Measurements from ENCODE around the gene GOLT1A.

Gene GOLT1A

DNA sequence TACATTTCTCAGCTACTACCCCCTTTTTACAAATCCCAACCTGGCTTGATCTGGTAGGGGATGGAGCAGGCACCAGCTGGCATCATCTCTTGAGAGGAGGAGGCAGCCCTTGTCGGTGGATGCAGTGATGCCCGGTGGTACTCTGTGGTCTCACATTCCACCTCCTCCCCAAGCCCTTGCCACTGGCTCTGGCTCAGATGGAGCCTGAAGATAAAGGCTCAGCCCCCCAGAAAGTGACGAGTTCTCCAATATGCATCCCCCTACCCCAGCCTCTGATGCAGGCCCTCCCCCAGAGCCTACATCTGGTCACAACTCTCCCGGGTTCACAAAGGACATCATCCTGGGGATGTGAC lies 3.8 kb upstream of the GOLT1A start:
- DNase-seq (ENCODE audit: low read depth): no peak

DNA sequence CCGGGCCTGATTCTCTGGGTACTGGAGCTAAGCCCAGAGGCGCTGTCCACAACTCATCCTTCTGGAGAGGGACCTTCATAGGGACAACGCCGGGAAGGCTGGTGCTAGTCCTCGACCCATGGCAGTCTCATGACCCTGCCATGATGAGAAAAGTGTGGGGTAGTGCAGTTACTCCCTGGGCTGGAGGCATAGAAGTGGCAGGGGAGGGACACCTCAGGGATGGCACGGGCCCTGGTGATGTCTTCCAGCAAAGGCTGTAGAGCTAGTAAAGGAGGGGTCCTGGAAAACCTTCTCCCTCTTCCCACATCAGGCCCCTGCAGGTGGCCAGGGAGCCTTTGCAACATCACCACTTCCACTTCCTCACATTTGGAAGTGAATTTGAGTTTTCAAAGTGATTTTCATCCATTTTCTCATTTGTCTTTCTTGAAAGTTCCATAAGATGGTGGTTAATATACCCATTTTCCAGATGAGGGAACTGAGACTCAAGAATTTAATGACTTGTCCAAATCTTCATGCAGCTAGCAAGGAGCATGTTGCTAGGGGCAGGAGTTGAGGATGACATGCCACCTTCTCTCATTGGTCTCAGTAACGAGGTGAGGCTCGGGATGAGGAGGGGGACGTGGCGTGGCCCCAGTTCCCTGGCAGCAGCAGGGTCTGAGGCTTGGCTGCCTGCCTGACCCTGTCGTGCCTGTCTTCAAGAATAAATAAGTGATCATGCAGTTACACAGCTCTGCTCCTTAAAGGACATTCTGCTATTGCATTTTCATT lies 3.3 kb upstream of the GOLT1A start:
- DNase-seq (ENCODE audit: low read depth): no peak

DNA sequence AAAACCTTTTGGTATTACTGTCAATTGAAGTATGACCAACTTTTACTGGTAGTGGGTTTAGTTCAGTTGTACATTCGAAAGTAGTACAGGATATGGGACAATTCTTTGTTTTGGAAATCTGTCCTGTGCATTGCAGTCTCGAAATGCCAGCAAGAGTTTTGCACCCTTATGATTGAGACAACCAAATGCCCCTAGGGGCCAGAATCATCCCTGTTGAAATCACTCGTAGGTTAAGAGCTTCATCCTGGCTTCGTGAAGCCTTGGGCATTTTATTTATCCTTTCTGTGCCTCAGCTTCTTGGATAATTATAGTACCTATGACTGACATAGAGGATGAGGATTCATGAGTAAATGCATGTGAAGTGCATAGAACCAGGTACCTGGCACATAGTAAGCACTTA lies 2.4 kb upstream of the GOLT1A start:
- no peak for DNase-seq (ENCODE audit: low read depth)

DNA sequence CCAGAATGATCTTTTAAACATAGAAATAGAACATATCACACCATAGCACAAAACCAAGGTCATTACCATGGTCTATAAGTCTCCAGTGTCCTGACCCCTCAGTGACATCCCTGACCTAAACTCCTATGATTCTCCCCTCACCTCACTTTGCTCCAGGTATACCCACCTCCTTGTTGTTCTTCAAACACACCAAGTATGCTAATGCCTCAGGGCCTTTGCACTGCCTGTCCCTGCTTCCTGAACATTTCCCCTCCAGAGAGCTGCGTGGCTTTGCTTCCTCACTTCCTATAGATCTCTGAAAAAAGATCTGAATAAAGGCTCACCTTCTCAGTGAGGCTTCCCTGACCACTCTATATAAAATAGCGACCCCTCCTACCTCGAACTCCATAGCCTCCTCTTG lies 1.1 kb downstream of the GOLT1A start:
- no peak for DNase-seq (ENCODE audit: low read depth)

DNA sequence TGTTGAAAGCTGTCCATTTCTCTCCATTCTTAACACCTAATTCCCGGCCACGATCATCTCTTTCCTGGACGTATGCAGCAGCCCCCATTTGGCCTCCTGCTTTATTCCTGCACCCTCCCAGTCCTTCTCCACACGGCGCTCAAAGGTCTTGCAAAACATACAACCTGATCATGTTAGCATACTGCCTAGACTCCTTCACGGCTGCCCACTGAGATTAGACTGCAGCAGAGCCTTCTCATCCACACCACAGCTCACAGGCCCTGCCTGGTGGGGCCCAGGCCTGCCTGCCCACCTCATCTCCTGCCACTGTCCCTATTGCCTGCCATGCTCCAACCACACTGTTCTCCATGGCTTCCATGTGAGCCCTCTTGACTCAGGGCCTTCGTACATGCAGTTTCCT lies 2.7 kb downstream of the GOLT1A start:
- DNase-seq (ENCODE audit: low read depth): no peak

DNA sequence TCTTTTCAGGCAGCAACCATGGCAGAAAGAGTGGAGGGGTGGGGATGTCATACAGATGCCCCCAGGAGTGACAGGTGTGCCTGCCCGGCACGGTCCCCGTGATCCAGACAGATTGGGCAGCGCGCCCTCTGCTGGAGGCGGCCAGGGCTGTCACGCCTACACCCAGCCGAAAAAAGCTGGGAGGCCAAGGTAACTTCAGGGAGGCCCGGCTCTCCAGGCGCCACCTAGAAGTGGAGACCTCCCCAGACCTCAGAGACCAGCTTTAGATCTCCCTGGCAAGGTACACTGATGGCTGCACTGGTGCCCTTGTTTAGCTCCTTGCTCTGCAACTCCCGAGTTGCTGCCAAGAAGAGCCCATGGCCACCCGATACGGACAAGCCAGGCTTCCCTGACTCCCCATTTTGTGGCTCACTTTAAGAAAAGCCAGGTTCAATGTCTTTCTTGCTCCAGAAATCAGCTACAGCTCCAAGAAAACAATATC lies 6.6 kb downstream of the GOLT1A start:
- peak; percentile 73 for DNase-seq (ENCODE audit: low read depth)

DNA sequence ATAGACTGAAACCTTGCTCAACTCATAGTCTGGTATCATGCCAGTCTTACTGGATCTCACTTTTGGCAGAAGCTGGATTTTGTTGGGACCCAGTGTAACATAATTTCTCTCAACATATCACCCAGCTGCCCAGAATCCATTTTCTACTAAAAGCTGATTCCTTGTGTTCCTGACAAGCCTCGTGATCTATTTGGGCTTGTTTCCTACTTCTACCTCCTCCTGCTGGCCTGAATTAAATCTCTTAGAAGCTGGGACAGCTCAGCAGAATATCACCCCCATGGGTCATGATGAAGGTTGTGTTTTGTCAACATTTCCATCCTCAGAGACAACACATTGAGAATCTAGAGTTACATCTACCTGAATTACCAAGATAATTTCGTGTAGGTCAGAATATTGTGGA lies 7.7 kb downstream of the GOLT1A start:
- no peak for DNase-seq (ENCODE audit: low read depth)

DNA sequence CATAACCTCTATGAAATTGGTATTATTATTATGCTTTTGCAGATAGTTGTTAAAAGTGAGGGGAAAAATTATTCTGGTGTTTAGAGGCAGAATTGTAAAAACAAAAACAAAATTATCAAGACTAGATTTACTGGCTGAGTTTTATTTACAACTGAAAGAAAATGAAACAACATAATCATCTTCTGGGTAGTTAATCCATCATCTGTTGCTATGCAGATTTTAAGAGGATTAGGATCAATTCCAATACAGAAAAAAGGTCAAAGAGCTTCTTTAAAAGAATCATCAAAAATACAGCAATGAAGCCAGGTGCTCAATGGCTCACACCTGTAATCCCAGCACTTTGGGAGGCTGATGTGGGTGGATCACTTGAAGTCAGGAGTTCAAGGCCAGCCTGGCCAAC lies 8.3 kb downstream of the GOLT1A start:
- no peak for DNase-seq (ENCODE audit: low read depth)

DNA sequence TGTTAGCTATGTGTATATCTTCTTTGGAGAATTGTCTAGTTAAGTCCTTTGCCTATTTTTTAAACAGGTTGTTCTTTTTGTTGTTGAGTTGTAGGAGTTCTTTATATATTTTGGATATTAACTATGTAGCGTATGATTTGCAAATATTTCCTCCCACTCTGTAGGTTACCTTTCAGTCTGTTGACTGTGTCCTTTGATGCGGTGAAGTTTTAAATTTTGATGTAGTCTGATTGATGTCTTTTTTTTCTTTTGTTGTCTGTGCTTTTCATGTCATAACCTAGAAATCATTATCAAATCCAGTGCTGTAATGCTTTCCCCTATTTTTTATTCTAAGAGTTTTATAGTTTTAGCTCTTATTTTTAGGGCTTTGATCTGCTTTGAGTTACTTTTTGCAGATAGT lies 8.8 kb downstream of the GOLT1A start:
- no peak for DNase-seq (ENCODE audit: low read depth)

DNA sequence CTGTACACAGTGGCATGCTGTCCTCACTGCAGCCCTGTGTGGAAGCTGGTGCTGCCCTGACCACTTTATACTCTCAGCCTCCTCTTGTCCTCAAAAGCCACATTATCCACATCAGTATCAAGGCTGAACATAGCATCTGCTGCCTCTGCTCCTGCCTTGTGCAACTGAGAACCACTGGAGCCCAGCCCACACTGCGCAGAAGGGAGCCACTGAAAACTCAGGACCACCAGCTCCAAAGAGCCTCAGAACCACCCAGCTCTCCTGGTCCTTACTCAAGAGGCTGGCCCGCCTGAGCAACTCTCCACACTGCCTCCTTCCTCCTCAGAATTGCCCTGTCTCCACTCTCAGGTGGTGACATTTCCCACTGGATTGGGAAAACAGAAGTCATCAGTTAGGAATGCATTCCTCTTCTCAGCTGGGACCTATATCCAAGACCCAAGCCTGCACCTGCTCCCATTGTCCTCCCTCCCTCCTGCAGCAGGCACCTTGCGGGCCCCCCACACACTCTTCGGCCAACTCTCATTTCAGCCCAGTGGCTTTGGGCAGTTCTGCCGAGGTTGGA lies 10.5 kb downstream of the GOLT1A start:
- no peak for DNase-seq (ENCODE audit: low read depth)

DNA sequence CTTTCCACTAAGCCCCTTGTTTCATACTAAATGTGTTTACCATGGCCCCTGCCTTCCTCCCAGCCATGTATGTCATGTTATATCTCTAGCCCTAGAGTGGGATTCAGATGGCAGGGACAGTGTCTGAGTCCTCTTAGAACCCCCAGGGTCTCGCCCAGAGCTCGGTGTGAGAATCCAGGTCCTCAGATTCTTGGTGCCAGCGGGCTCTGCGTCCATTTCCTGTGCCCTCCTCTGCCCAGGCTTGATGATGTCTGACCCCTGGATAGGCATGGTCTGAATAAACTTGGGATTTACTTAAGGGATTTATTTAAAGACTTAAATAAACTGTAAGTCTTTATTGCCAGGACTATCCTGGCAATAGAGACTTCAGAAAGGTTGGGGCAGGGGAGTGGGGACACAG lies 11.3 kb downstream of the GOLT1A start:
- no peak for DNase-seq (ENCODE audit: low read depth)

DNA sequence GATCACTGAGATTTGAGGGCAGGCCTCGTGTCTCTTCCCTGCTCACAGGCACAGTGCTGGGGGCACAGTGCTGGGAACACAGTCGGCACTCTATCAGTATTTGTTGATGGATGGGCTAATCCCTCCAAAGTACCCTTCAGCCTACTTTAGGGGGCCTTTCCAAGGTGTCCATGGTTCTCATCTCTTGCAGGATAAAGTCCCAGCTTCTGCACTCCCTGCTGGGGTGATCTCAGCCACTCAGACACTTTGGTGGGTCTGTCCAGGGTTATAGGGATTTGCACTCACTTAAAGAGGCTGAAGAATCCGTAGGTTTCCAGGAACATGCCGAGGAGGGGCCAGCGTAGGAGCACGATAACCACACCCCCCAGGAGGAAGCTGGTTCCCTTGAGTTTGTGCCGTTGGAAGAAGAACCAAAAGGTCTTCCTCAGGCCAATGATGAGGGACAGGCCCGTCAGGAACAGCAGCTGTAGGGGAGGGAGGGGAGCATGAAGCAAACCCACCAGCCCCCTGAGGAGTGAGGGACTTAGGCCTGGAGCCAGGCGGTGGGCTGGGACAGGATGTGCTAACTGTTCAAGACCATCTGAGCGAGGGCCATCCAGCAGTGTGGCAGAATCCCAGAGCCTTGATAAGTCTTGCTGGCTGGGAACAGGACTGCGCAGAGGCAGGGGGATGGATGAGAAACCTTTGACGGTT lies 12.3 kb downstream of the GOLT1A start:
- DNase-seq (ENCODE audit: low read depth): no peak

DNA sequence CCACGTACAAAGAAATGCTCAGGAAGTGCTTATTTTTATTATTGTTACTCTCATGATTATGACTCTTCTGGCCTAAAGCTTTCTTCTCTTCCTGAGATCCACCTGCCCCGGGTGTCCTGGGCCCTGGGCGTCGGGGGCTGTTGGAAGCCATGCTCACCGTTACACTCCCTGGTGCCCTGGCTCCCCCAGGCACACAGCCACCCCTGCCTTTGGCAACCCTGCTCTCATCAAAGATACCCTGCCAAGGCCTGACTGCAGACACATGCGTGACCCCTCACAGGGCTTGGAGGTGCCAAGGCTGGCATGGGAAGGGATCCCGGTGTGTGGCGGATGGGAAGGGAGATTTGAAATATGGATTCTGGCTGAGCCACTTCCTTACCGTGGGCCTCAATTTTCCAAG lies 14.2 kb downstream of the GOLT1A start:
- DNase-seq (ENCODE audit: low read depth): no peak

DNA sequence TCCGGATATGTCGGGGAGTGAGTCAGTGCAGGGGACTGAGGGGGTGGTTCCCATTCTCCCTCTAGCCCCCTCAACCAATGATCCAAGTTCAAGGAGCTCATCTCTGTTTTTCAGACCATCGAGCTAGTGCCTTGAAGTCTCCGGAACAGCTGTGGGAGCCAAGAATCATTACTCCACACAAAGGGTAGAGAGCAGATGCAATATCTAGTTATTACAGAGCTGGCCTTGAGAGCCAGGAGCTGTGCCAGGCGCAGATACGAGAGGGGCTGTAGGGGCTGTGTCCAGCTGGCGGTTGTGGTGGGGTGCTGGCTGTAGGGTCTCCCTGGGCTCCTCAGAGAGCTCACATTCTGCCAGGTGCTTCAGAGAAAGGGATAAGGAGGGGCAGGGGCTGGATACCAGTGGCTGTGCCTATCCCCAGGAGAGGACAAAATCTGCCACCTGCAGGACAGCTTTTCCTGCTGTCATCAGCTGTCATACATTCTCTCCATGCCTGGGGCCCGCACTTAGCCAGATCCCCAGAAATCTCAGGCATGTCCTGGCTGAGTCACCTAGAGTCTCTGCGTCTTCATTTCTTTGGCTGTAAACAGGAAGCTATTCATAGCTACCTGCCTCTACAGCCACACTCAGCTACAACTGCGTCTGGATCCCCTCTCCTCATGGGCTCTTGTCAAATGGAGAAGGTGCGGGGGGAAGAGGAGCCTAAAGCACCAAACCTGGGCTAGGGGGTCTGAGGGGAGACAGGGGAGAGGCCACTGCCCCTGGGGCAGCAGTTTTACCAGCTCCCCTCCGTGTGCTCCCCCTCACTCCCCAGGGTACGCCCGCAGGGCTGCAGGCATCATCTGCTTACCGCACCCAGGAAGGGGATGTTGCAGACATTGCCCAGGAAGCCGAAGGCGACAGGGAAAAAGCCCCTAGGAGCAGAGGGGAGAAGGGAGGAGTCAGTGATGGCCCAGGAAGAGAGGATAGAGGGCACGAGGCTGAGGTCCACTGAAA lies 15.1 kb downstream of the GOLT1A start:
- DNase-seq (ENCODE audit: low read depth): no peak

DNA sequence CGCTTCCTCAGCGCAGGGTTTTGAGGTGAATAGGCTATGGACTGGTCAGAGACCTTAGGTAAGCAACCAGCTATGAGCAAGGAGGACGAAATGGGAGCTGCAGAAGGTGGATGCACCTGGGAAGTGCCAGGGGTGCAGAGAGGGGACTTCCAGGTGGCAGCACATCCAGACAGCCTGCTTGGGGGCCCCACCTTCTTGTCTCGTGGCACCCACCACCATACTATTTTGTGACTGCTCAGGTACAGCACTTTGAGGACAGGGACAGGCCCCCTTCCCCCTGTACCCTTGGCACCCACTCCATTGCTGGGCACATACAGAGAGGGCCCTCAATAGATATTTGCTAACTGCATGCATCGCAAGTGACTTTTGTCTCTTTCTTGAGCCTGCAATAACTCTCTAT lies 16.7 kb downstream of the GOLT1A start:
- no peak for DNase-seq (ENCODE audit: low read depth)

DNA sequence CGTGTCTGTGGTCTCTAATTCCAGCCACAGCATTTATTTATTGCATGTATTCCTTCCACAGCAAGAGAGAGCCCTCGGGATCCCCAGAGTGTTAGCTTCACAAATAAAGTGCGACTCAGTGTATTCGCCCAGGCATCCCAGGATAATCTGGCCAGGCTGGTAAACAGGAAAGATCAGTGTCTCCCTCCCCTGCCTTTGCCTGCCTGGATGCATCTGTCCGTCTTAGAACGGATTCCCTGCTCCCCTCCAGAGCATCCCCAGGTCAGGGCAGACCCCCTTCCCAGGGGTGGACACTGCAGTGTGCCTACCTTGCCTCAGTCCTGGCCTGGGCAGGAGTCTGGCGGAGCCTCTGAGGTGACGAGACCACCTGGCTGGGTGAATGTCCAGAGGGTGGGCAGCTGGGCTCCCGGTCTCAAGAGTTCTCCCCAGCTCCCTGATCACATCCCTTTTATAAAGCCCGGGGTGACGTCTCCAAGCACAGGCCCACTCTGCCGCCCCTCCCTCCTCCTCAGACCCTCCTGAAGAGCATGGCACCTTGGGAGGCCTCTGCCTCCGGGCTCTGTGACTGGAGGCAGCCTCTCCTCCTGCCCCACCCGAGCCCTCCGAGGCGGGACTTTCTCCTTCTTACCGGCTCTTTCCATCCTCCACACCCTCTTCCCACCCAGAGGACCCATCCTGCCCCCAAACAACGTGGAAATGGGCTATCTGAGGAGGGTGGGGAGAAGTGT lies 17.6 kb downstream of the GOLT1A start, which contains the start of gene KISS1:
KISS1 (minus strand) TSS at position 424 of the 728 bp plus-strand sequence. CDS start 3,615 bp downstream, outside the sequence.
- no peak for DNase-seq (ENCODE audit: low read depth)

DNA sequence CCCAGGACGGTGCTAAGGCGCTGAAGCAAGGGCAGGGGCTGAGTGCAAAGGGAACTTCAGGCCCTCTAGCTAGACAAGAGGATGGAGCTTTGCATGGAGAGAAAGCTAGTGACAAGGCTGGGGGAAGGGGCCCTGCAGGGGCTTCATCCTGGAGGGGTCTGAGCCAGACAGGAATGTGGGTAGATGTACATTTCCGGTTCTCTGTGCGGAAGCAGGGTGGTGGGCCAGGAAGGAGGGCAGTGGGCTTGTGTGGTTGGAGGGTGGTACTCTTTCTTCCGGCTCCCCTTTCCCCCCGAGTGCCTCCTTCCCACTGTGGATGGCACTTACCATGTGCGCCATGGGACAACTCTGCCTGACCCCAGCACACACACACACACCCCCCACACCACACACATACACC lies 19.0 kb downstream of the GOLT1A start:
- DNase-seq (ENCODE audit: low read depth): no peak

DNA sequence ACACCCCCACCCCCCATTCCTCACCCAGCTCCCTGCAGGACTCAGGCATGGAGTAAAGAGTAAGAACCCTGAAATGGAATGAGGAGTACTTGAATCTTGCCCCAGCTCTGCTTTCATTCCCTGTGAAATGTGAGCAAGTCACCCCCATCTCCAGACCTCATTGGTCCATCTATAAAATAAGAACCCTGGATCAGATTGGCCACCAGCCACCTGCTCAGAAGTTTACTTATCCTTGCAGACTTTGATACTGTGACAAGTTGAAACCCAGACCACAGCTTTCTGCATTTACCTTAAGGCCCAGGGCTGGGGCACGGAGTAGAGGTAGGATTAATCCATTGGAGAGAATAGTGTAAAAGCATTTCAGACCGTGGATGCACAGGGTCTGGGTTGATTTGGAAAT lies 19.7 kb downstream of the GOLT1A start:
- no peak for DNase-seq (ENCODE audit: low read depth)

DNA sequence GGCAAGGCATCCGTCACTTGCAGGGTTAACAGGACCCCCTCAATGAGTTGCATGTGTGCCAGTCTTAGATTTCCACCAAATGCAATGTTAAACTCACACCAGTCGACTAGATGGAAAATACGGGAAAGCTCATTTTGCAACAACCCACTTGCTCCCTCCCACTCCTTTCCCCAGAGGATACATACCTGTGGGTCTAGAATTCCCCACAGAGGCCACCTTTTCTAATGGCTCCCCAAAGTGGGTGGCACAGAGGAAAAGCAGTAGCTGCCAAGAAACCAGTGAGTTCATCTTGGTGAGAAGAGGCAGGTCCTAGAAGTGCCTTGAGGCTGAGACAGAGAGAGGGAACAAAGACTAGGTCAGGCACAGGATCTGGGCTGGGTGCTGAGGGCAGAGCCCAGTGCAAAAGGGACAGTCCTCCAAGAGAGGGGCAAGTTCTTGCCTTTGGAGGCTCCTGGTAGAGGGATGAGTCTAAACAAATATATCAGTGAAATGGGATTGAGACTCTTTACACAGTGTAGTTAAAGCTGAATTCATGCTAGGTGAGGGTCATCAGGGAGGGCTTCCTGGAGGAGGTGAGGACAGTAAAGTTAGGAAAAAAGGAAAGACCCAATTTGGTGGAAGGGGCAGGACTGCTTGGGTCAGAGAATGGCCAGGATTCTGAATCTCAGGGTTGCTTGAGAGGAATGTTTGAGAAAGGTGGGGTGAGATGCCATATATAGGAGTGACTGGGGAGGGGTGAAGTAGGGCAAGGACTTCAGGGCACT lies 21.0 kb downstream of the GOLT1A start:
- DNase-seq (ENCODE audit: low read depth): no peak

DNA sequence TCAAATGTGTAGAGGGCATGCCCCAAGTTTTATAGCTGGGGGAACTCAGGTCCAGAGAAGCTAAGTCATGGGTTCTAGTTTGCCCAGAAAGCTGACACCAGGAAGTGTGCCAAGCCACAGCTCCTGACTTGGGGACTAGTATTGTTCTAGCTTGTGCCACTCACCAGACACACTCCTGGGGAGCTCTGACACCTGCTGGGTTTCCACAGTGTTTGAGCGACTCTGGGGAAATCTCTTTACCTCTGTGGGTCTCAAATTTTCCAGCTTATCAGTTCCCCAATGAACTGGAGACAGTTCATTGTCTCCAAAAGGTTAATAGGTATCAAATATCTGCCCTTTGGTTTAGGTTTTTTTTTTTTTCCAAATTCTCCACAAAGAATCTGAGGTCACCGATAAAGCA lies 21.7 kb downstream of the GOLT1A start:
- no peak for DNase-seq (ENCODE audit: low read depth)

DNA sequence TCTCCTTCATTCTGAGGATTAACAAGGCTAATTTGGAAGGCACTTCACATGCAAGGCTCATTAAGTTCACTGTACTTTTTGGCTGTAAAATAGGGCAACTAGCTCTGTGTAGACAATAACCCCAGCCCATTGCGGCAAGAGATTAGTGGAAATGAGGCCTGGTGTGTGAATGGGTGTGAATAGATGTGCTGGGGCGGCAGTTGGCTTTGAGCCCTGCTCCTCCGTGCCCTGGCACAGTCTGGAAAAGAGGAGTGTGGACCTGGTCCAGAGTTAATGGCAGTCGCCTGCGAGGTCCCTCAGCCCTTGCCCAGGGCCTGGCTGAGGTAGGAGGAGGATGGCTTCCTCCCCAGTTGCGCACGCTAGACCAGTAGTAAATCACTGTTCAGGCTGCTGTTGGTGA lies 22.3 kb downstream of the GOLT1A start:
- no peak for DNase-seq (ENCODE audit: low read depth)
